Measurements from ENCODE around the gene FGD3.

Gene FGD3

GRCh38 chr9:92954886-92955285, 7.6 kb downstream of the FGD3 start:
- no peak for DNase-seq

- DNase-seq = no peak
Observed at GRCh38 chr9:92960561-92961290, 13.4 kb downstream of the FGD3 start.

- DNase-seq = peak; percentile 28
Observed at GRCh38 chr9:92961627-92962302, 14.4 kb downstream of the FGD3 start.

GRCh38 chr9:92962303-92962649, 15.0 kb downstream of the FGD3 start:
- DNase-seq = no peak

GRCh38 chr9:92962846-92963245, 15.5 kb downstream of the FGD3 start:
- no peak for DNase-seq

GRCh38 chr9:92963831-92964606, 16.7 kb downstream of the FGD3 start:
- DNase-seq = peak; percentile 86

GRCh38 chr9:92964607-92965060, 17.3 kb downstream of the FGD3 start:
- no peak for DNase-seq

GRCh38 chr9:92965061-92965758, 17.9 kb downstream of the FGD3 start:
- peak; percentile 53 for DNase-seq

- peak; percentile 29 for DNase-seq
Observed at GRCh38 chr9:92965759-92966517, 18.6 kb downstream of the FGD3 start.

- no peak for DNase-seq
Observed at GRCh38 chr9:92966518-92966800, 19.1 kb downstream of the FGD3 start.

- DNase-seq = no peak
Observed at GRCh38 chr9:92968081-92968480, 20.8 kb downstream of the FGD3 start.

GRCh38 chr9:92969516-92970466, 22.5 kb downstream of the FGD3 start:
- no peak for DNase-seq

- DNase-seq = peak; percentile 44
Observed at GRCh38 chr9:92970467-92970923, 23.2 kb downstream of the FGD3 start.

GRCh38 chr9:92971121-92971520, 23.8 kb downstream of the FGD3 start:
- no peak for DNase-seq

- no peak for DNase-seq
Observed at GRCh38 chr9:92971776-92972175, 24.5 kb downstream of the FGD3 start.

GRCh38 chr9:92973700-92974099, 26.4 kb downstream of the FGD3 start:
- no peak for DNase-seq

GRCh38 chr9:92974161-92974661, 26.9 kb downstream of the FGD3 start:
- no peak for DNase-seq

- no peak for DNase-seq
Observed at GRCh38 chr9:92974761-92975755, 27.7 kb downstream of the FGD3 start.

GRCh38 chr9:92976431-92976830, 29.1 kb downstream of the FGD3 start:
- DNase-seq = no peak

- no peak for DNase-seq
Observed at GRCh38 chr9:92977279-92977678, 30.0 kb downstream of the FGD3 start.
